HG03354 (cell line): ENCODE measurements around the gene ILDR2.

Experiments
- ATAC-seq: cut with Tn5 transposase; IDR thresholded peaks from one replicate; pipeline ENCODE4 v1.9.1; 2021; ENCODE audit warnings: mild to moderate bottlenecking; ENCODE audit not compliant: unreplicated experiment, poor library complexity, severe bottlenecking

ILDR2 gene

DNA sequence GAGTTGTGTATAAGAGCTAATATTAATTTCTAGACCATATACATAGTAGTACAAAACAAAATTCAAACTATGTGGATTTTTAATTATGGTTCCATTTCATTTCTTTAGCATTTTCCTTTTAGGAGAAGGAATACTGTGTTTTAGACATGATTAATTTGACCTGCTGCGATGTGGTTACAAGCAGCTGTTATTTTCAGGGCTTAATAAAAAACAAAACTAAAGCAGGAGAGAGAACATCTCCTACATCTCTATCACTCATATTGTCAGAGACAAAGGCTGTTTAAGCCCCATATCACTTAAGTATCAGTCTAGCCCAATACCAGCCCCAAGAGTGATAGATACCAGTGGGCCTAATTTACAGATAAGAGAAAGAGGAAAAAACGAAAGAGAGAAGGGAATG lies 47.6 kb downstream of the ILDR2 start:
- ATAC-seq, result no peak

GRCh38 chr1:166925810-166926478 lies 49.4 kb downstream of the ILDR2 start:
- no peak for ATAC-seq

DNA sequence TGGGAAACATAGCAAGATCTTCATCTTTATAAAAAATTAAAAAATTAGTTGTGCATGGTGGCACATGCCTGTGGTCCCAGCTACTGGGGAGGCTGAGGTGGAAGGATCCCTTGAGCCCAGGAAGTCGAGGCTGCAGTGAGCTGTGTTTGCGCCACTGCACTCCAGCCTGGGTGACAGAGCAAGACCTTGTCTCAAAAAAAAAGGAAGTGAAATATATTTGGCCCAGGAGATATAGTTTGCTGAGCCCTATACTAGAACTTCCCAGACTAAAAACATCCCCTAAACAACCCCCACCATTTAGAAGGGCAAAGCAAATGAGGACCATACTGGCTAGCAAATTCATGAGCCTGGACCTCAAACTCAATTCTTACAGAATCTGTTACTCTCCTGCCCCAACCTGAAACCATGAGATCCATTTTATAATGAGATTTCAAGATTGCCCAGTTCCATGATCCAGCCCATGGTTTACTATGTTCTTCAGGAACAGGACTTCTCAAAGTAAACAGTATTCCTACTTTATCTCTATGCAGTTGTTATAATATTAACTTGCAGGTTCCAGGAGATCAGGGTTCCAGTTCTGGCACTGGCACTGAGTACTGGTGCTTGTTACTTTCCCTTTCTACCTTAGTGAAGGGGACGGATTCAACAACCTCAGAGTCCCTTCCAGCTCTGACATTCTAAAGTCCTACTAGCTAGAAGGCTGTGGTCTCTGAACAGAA lies 50.4 kb downstream of the ILDR2 start:
- peak; percentile 71 for ATAC-seq

- peak; percentile 50 for ATAC-seq
Measured at GRCh38 chr1:166920561-166921475, 54.5 kb downstream of the ILDR2 start.

DNA sequence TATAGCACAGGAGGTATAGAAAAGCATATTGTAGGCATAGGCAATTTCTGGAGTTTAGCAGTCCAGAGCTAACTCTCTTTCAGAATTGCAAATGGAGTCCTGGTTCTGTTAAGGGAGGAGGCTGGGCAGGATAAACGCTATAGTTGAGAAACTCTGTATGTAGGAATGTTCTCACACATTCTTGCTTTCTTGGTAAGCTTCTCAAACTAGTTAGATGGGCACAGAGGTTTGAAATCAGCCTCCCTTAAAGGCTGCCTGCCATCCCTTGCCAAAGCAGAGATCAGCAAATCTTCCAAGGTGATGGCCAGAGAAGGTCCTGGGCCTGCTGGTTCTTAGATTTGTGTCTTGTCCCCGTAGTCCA lies 56.4 kb downstream of the ILDR2 start:
- ATAC-seq, result no peak

DNA sequence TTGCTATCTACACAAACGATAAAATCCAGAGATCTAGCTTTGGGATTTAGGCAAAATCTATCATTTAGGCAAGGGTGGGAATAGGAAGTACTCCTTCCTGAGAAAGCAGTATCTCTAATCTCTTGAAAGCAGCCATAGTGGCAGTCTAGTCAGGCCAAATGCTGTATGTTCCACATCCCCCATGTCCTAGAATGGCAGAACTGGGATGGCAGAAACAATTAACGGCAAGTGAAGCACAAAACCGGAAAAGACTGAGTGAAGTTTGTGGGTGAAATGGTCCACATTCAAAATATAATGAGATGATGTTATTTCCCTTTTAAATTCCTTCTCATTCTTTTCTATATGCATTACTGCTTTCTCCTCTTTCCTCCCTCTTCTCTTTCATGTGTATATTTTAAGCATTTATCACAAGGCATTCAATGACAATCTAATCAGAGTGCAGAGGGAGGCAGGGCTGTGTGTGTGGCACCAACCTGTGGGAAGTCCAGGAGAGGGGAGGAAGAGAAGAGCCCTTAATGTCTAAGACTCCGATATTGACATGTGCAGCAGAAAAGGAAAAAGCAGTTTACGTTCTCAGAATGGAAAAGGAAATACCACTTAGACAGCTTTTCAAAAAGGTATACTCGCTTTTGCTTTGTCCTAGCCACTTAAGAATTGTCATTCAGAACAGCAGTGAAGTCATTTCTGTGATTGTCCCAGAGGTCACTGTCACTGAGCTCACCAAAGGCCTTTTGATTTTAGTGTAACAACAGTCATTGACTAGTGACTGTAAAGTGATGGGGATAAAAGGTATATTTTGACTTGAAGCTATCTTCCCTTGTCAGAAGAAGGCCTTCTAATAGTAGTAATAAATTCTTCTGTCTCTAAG lies 57.0 kb downstream of the ILDR2 start:
- ATAC-seq, result no peak

GRCh38 chr1:166915941-166916340 lies 59.4 kb downstream of the ILDR2 start:
- ATAC-seq, result no peak

DNA sequence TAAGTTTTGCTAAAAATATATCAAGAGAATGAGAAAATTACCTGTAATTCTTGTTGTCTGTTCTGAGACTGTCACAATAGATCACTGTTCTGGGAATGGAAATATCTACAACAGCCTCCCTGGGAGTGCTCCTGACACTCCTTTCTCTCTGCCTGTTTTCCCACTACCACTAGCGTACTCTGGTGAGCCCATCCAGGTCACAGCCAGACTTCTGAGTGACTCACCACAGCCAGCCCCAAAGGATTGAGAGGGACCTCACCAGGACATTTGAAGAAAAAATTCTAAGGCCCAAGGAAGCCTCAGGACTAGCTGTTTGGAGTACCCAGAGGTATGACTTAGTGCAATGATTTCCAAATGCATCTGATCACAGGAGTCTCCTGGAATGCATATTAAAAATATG lies 60.3 kb downstream of the ILDR2 start:
- ATAC-seq, result no peak

DNA sequence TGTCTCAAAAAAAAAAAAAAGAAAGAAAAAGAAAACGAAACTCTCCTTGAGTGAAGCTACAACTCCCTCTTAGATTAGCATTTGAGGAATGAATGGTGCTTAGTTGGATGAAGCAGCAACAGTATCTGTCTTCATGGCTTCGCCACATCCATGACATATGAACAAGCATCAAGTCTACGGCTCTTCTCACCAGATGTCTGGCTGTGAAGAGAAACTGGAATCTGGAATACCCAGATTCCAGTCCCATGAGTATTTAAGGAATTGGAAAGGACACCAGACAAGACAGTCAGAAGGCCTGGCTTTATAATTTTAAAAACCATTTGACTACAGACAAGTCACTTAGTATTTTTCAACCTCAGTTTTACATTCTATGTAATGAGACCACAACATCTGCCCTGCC lies 61.2 kb downstream of the ILDR2 start:
- no peak for ATAC-seq

DNA sequence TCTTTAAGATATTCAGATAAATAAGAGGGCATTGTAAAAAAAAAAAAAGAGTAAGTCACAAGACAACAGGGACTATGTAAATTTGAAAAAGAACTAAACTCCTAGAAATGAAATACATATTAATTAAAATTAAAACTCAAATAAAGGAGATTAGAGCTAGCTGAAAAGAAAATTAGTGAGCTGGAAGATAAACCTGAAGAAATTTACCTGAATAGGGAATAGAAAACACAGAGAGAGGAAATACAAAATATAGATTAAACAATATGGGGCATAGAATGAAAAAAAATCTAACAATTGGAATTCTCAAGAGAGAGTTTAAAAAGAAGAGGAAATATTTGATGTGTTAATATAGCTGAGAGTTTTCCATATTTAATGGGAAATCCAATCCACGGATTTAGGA lies 63.7 kb downstream of the ILDR2 start:
- no peak for ATAC-seq

DNA sequence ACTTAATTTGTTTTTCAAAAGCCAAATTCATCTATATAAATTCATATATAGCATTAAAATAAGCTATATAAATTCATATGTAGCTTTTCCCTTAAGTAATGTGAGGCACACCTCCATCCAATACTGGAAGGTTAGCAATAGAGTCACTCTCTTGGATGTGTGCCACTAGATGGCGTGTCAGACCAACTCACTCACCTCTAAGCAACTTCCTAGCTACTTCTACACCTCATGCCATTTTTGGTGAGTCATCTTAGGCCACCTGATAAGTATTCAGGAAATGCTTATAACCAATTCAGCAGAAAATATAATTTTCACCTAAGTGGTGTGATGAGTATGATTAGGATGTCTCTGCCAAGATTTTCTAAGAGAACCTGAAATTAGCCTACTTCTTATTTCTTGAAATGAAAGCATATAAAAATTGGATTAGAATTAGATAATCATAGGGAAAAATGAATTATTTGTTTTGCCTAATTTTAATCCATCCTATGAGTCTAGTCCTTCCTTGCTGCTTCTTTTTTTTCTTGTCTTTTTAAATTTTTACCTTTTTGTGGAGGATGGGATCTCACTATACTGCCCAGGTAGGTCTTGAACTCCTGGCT lies 64.8 kb downstream of the ILDR2 start:
- peak; percentile 98 for ATAC-seq

DNA sequence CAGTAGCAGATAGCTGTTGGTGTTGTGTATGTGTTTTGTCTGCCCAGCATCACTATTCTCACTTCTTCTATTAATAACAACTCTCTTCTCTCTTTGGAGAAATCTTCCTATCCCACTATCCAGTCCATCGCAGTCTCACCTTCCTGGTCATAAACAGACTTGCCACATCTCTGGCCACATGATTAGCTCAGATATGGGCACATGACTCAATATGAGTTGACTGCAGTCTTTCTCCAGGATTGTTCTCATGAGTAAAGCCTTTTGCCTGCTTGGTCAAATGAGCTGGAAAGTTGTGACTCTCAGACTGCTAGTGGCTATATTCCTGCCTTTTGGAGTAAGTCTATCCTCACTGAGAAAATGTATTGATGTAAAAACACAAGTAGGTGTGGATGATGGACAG lies 66.4 kb downstream of the ILDR2 start:
- no peak for ATAC-seq

DNA sequence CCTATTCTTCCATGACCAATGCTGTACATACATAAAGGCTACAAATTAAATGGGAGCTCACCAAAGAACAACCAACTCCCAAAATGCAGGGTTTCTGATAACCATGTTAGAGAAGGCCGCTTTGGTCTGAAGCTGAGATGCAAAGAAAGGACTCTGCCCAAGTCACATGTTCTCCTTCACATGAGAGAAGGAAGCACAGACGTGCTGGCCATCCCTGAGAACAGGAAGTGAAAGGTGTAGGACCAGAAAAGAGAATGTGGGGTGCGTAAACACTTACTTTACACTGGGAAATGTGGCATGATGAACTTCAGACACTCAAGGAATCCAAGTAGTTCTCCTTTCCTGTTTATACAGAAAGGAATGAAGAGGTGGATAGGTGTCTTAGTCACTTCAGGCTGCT lies 67.6 kb downstream of the ILDR2 start:
- no peak for ATAC-seq

DNA sequence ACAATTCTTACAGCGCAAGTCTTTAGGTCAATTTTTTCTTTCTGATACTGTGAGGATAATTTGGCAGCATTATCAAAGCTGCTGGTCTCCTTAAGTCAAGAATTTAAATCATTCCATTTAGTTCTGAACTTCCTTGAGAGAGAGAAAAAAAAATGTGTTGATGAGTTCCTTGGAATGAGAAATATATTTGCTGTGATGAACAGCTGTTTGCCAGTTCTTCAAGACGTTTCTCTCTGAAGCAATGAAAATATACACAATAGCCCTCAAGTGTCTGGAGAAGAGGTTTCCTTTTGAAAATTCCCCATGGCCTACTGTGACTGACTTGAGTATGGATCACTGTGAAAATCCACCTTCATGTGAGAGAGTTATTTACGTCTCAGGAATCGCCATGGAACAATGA lies 68.3 kb downstream of the ILDR2 start:
- ATAC-seq, result no peak

GRCh38 chr1:166906647-166907046 lies 68.7 kb downstream of the ILDR2 start:
- ATAC-seq, result no peak

- ATAC-seq, result no peak
Measured at GRCh38 chr1:166905900-166906299, 69.4 kb downstream of the ILDR2 start.

DNA sequence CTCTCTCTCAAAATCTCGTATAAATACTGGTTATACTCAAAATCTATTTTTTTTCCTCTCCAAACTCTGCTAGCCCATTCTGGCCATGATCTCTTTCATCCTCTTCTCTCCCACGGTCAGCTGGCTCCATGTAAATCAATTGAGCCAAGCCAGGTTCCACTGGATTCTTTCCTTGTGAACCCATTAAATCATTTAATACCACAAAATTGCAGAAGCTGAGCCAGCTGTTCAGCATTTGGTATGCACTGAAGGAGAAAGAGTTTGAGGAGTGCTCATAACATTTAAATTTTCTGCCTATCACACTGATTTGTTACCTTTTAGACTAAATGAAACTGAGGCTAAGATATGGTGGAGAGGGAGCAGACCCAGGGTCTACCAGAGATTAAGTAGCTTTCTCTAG lies 70.2 kb downstream of the ILDR2 start:
- ATAC-seq, result no peak

DNA sequence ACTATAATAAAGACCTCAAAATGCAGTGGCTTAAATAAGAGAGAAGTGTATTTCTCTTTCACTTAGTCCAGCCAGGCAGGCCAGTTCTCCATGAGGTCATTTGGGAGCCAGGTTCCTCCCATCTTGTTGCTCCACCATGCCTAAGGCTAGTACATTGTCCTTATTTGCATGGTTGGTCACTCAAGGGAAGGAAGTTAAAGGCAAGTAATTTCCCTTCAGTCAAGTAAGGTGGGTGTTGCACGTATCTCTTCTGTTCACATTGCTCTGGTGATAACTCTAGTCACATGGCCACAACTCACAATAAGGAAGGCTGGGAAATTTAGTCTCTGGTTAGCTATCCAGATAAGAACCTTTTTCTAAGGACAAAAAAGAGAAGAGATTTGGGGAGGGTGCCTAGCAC lies 72.1 kb downstream of the ILDR2 start:
- ATAC-seq, result no peak

DNA sequence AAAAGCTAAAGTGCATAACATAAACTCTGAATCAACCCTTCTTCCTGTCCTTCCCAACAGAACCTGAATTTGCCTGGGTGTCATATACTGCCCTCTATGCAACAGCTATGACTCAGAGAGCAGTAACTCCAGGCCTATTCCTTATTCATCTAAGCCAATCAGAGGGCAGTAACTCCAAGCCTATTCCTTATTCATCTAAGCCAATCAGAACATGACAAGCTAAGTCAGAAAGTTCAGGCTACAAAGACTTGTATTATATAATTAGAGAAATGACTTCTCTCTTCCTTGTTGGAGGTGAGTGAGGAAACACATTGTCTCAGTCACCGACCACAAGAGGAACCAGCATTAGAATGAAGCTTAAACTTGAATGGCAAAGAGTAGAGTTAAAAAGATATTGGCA lies 73.1 kb downstream of the ILDR2 start:
- no peak for ATAC-seq
